ENCODE data around the gene CERK.

Gene CERK

DNA sequence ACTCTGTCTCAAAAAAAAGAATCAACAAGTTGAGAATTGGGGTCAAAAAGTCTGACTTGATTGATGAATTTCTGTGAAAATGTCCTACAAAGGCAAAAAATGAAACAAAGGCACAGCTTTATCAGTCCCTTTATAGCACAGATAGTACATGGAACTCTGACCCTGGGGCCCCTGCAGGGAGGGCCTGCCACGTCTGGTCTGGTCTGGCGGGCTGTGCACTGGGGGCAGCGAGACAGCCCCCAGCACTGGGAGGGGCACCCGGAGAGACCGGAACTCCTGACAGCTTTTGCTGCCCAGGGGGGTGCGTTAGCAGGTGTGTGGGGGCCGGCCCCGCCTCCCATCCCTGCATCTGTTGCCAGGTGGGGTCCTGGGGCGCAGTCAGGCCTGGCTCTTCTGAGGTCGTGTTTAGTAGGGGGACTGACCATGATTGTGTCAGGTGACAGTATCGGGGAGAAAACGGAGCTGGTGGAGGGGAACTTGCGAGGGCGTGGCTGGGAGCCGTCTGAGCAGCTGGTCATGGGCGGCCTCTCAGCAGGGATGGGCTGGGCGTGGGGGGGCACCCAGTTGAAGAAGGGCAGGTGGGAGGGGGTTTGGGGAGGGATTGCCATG, 66.1 kb downstream of the CERK start:
- TF ChIP-seq POLR2AphosphoS5 (IDR thresholded peaks at IDR 0.05; ENCODE audit: low read depth, low read length) (no peak), TAF1 (IDR thresholded peaks at IDR 0.05; ENCODE audit: borderline replicate concordance, insufficient read depth, low read length) (no peak)

DNA sequence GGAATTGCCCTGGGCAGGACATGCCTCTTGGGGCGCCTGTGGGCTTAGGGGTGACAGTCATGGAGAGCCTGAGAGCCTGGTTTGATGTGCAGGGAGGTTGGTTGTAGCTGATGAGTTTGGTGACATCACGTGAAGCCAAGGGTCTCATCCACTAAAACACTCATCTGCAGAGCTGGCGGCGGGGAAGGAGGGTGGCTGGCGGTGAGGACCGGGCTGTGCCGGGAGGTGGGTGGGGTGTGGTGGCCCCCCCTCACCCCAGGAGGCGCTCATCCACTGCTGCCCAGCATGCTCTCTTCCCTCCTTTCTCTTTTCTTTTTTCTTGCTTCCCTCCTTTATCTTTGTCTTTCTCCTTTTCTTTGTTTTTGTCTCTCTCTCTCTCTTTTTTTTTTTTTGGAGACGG, 68.9 kb downstream of the CERK start:
- TF ChIP-seq POLR2AphosphoS5 (IDR thresholded peaks at IDR 0.05; ENCODE audit: low read depth, low read length) (no peak), SIN3A (IDR thresholded peaks at IDR 0.05; ENCODE audit: borderline replicate concordance, insufficient read depth, low read length) (no peak), FOXP2 (optimal IDR thresholded peaks at IDR 0.05; ENCODE audit: borderline replicate concordance, extremely low read depth, extremely low read length, insufficient read depth) (no peak), TAF1 (IDR thresholded peaks at IDR 0.05; ENCODE audit: borderline replicate concordance, insufficient read depth, low read length) (no peak)
- TF ChIP-seq, protein P1, sequence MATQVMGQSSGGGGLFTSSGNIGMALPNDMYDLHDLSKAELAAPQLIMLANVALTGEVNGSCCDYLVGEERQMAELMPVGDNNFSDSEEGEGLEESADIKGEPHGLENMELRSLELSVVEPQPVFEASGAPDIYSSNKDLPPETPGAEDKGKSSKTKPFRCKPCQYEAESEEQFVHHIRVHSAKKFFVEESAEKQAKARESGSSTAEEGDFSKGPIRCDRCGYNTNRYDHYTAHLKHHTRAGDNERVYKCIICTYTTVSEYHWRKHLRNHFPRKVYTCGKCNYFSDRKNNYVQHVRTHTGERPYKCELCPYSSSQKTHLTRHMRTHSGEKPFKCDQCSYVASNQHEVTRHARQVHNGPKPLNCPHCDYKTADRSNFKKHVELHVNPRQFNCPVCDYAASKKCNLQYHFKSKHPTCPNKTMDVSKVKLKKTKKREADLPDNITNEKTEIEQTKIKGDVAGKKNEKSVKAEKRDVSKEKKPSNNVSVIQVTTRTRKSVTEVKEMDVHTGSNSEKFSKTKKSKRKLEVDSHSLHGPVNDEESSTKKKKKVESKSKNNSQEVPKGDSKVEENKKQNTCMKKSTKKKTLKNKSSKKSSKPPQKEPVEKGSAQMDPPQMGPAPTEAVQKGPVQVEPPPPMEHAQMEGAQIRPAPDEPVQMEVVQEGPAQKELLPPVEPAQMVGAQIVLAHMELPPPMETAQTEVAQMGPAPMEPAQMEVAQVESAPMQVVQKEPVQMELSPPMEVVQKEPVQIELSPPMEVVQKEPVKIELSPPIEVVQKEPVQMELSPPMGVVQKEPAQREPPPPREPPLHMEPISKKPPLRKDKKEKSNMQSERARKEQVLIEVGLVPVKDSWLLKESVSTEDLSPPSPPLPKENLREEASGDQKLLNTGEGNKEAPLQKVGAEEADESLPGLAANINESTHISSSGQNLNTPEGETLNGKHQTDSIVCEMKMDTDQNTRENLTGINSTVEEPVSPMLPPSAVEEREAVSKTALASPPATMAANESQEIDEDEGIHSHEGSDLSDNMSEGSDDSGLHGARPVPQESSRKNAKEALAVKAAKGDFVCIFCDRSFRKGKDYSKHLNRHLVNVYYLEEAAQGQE (IDR thresholded peaks at IDR 0.05; ENCODE audit: insufficient read depth in 1 of 2, low read depth in 2 of 2, low read length in 2 of 2) = no peak

DNA sequence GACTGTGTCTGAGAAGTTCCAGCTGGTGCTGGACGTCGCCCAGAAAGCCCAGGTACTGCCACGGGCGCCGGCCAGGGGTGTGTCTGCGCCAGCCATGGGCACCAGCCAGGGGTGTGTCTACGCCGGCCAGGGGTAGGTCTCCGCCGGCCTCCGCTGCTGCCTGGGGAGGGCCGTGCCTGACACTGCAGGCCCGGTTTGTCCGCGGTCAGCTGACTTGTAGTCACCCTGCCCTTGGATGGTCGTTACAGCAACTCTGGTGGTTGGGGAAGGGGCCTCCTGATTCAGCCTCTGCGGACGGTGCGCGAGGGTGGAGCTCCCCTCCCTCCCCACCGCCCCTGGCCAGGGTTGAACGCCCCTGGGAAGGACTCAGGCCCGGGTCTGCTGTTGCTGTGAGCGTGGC, 69.9 kb downstream of the CERK start:
- no peak for TF ChIP-seq POLR2AphosphoS5 (IDR thresholded peaks at IDR 0.05; ENCODE audit: low read depth, low read length)
- TF ChIP-seq TAF1 (IDR thresholded peaks at IDR 0.05; ENCODE audit: borderline replicate concordance, insufficient read depth, low read length) = no peak

DNA sequence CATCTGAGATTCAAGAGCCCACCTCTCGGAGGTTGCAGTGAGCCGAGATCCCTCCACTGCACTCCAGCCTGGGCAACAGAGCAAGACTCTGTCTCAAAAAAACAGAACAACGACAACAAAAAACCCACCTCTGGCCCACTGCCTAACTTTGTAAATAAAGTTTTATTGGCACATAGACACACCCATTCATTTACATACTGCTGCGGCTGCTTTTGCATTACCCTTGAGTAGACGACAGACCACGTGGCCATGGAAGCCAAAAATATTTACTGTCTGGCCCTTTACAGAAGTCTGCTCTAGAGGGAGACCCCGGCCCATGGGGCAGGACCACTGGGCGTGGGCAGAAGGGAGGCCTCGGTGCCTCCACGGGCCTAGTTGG, 70.8 kb downstream of the CERK start:
- TF ChIP-seq TAF1 (IDR thresholded peaks at IDR 0.05; ENCODE audit: borderline replicate concordance, insufficient read depth, low read length) (no peak), SIN3A (IDR thresholded peaks at IDR 0.05; ENCODE audit: borderline replicate concordance, insufficient read depth, low read length) (no peak), FOXP2 (optimal IDR thresholded peaks at IDR 0.05; ENCODE audit: borderline replicate concordance, extremely low read depth, extremely low read length, insufficient read depth) (no peak), POLR2AphosphoS5 (IDR thresholded peaks at IDR 0.05; ENCODE audit: low read depth, low read length) (no peak)
- TF ChIP-seq, protein P1 (IDR thresholded peaks at IDR 0.05; ENCODE audit: insufficient read depth in 1 of 2, low read depth in 2 of 2, low read length in 2 of 2) = no peak

DNA sequence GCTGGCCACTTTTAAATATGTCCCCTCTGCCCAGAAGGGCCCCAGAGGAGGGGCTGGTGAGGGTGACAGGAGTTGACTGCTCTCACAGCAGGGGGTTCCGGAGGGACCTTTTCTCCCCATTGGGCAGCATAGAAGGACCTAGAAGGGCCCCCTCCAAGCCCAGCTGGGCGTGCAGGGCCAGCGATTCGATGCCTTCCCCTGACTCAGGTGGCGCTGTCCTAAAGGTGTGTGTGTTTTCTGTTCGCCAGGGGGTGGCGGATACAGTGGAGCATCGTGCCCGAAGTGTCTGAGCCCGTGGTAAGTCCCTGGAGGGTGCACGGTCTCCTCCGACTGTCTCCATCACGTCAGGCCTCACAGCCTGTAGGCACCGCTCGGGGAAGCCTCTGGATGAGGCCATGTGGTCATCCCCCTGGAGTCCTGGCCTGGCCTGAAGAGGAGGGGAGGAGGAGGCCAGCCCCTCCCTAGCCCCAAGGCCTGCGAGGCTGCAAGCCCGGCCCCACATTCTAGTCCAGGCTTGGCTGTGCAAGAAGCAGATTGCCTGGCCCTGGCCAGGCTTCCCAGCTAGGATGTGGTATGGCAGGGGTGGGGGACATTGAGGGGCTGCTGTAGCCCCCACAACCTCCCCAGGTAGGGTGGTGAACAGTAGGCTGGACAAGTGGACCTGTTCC, 71.3 kb downstream of the CERK start:
- TF ChIP-seq, protein P1 (IDR thresholded peaks at IDR 0.05; ENCODE audit: insufficient read depth in 1 of 2, low read depth in 2 of 2, low read length in 2 of 2) = no peak
- TF ChIP-seq POLR2AphosphoS5 (IDR thresholded peaks at IDR 0.05; ENCODE audit: low read depth, low read length) (no peak), FOXP2 (optimal IDR thresholded peaks at IDR 0.05; ENCODE audit: borderline replicate concordance, extremely low read depth, extremely low read length, insufficient read depth) (no peak), TAF1 (IDR thresholded peaks at IDR 0.05; ENCODE audit: borderline replicate concordance, insufficient read depth, low read length) (no peak), SIN3A (IDR thresholded peaks at IDR 0.05; ENCODE audit: borderline replicate concordance, insufficient read depth, low read length) (no peak)

DNA sequence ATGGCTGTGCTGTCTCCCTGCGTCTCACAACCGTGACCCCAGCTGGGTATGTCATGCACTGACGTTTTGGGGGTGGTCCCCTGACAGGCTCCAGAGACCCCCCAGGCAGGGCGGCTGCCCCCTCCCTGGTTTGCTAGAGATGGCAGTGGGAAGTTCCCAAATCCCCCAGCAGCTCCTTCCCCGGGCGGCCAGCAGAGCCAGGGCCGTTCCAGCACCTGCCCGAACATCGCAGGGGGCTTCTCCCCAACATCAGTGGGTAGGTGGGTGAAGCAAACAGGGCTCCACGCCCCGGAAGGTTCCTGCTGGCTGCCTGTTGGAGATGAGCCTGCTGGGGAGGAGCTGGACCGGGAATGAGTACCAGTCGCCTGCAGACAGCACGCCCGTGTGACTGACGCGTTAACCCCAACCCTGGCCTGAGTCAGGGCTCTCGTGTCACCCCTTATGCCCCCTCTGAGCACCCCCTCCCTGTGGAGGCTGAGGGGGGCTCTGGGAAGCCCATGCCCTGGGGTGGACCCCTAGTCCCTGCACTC, 72.2 kb downstream of the CERK start:
- TF ChIP-seq, protein P1 (IDR thresholded peaks at IDR 0.05; ENCODE audit: insufficient read depth in 1 of 2, low read depth in 2 of 2, low read length in 2 of 2) = no peak
- TF ChIP-seq TAF1 (IDR thresholded peaks at IDR 0.05; ENCODE audit: borderline replicate concordance, insufficient read depth, low read length) (no peak), POLR2AphosphoS5 (IDR thresholded peaks at IDR 0.05; ENCODE audit: low read depth, low read length) (no peak), SIN3A (IDR thresholded peaks at IDR 0.05; ENCODE audit: borderline replicate concordance, insufficient read depth, low read length) (no peak), FOXP2 (optimal IDR thresholded peaks at IDR 0.05; ENCODE audit: borderline replicate concordance, extremely low read depth, extremely low read length, insufficient read depth) (no peak)

All from PFSK-1 (cell line).